BJ (cell line): ENCODE measurements around the gene PUSL1. TPM values are rescaled to one million over a fixed set of nuclear protein-coding genes. Genes with fewer than 3 reads are reported as not detected.

Experiments used
- CTCF ChIA-PET: fragments of 350-600 bp; formaldehyde crosslinking; extraction: SDS; loops from one replicate; lab custom pipeline; 2021; ENCODE audit warnings: antibody characterized with exemption, inconsistent platforms; lab: Yijun Ruan, JAX
- POLR2A ChIA-PET: fragments of 300-600 bp; sonication (Branson Sonifier 250); formaldehyde crosslinking; extraction: SDS; loops from one replicate; lab custom pipeline; 2021; ENCODE audit warnings: antibody characterized with exemption; lab: Charles Lee
- DNase-seq: peaks from one replicate; pipeline ENCODE4 v3.0.0-alpha.2; 2011; ENCODE audit warnings: low read depth
- H3K27me3 ChIP-seq: 2 replicates; pipeline ENCODE4 v1.6.0; 2011; ENCODE audit warnings: low read length; ENCODE audit not compliant: control insufficient read depth, insufficient read depth
- H3K36me3 ChIP-seq: 2 replicates; pipeline ENCODE4 v1.5.1; 2011; ENCODE audit warnings: low read length; ENCODE audit not compliant: control insufficient read depth, insufficient read depth
- H3K4me3 ChIP-seq: 2 replicates; pipeline ENCODE4 v1.5.1; 2011; ENCODE audit warnings: low read depth, mild to moderate bottlenecking, control low read depth, low read length
- CTCF ChIP-seq: IDR thresholded peaks from 2 replicates; pipeline ENCODE4 v1.5.1; 2011; ENCODE audit warnings: low read depth, mild to moderate bottlenecking, control low read depth, inconsistent platforms, low read length, moderate library complexity; ENCODE audit not compliant: insufficient read depth
- polyA plus RNA-seq: library from polyadenylated mRNA; depleted of rRNA; stranded (reverse); fragments of >200 nt; gene quantifications from 2 replicates; pipeline ENCODE4 v1.2.3, GENCODE V29; 2011

The PUSL1 gene
- polyA plus RNA-seq, 1 experiment = 18.2 TPM

GRCh38 chr1:1303736-1304135 is 4.7 kb upstream of the PUSL1 start:
- no peak for DNase-seq
- no peak overlapping the region for H3K4me3 ChIP-seq
- TF ChIP-seq CTCF = no peak
- POLR2A ChIA-PET = no interaction called here
- peaks cover 2% of the 10 kb centered on the region for H3K36me3 ChIP-seq
- CTCF ChIA-PET = interaction anchor here (1.5 kb wide), 1 partner anchor 181 kb away, joined by 4 read pairs; no protein-coding TSS in a partner anchor
- H3K27me3 ChIP-seq = no peaks in the 10 kb centered on the region

GRCh38 chr1:1304331-1305299 is 3.8 kb upstream of the PUSL1 start:
- ChIA-PET CTCF (interaction anchor here (0.8 to 1.6 kb wide), 11 partner anchors 13 to 184 kb away, joined by 3 to 9 read pairs (median 3); no protein-coding TSS in a partner anchor), POLR2A (no interaction called here)
- no peaks in the 10 kb centered on the region for H3K27me3 ChIP-seq
- TF ChIP-seq CTCF = 0 out of 2 replicates have a peak, but pooled peaks have one; percentile 8
- peak overlapping the region; percentile 34 for H3K4me3 ChIP-seq
- no peak for DNase-seq
- peaks cover 1% of the 10 kb centered on the region for H3K36me3 ChIP-seq

- no peak for TF ChIP-seq CTCF
- peaks cover 5% of the 10 kb centered on the region; the same call in 1 of the 2 replicates for H3K36me3 ChIP-seq
- ChIA-PET CTCF (interaction anchor here (0.6 to 1.6 kb wide), 12 partner anchors 14 to 185 kb away, joined by 3 to 9 read pairs (median 3); no protein-coding TSS in a partner anchor), POLR2A (no interaction called here)
- H3K27me3 ChIP-seq = no peaks in the 10 kb centered on the region
- peak overlapping the region; percentile 88 for H3K4me3 ChIP-seq
- no peak for DNase-seq
Measured at GRCh38 chr1:1305300-1306069, 2.9 kb upstream of the PUSL1 start.

GRCh38 chr1:1306070-1306660 is 2.2 kb upstream of the PUSL1 start:
- H3K36me3 ChIP-seq = peaks cover 8% of the 10 kb centered on the region

More at GRCh38 chr1:1306070-1306660, 2.2 kb upstream of the PUSL1 start:
- H3K4me3 ChIP-seq = peak overlapping the region; percentile 88
- no peaks in the 10 kb centered on the region for H3K27me3 ChIP-seq
- ChIA-PET CTCF (interaction anchor here (1.6 kb wide), 2 partner anchors 41 to 184 kb away, joined by 8 to 9 read pairs; no protein-coding TSS in a partner anchor), POLR2A (no interaction called here)
- peak; percentile 46 for TF ChIP-seq CTCF
- DNase-seq = no peak
